ENCODE results near the gene ABCA9.

- TF ChIP-seq CTCF (IDR thresholded peaks at IDR 0.05), result no peak
- no peak for TF ChIP-seq SIN3A (IDR thresholded peaks at IDR 0.05; ENCODE audit: borderline replicate concordance, insufficient read depth, low read depth, low read length)
- TF ChIP-seq, protein P1, sequence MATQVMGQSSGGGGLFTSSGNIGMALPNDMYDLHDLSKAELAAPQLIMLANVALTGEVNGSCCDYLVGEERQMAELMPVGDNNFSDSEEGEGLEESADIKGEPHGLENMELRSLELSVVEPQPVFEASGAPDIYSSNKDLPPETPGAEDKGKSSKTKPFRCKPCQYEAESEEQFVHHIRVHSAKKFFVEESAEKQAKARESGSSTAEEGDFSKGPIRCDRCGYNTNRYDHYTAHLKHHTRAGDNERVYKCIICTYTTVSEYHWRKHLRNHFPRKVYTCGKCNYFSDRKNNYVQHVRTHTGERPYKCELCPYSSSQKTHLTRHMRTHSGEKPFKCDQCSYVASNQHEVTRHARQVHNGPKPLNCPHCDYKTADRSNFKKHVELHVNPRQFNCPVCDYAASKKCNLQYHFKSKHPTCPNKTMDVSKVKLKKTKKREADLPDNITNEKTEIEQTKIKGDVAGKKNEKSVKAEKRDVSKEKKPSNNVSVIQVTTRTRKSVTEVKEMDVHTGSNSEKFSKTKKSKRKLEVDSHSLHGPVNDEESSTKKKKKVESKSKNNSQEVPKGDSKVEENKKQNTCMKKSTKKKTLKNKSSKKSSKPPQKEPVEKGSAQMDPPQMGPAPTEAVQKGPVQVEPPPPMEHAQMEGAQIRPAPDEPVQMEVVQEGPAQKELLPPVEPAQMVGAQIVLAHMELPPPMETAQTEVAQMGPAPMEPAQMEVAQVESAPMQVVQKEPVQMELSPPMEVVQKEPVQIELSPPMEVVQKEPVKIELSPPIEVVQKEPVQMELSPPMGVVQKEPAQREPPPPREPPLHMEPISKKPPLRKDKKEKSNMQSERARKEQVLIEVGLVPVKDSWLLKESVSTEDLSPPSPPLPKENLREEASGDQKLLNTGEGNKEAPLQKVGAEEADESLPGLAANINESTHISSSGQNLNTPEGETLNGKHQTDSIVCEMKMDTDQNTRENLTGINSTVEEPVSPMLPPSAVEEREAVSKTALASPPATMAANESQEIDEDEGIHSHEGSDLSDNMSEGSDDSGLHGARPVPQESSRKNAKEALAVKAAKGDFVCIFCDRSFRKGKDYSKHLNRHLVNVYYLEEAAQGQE (IDR thresholded peaks at IDR 0.05; ENCODE audit: insufficient read depth in 1 of 2, low read depth in 2 of 2, low read length in 1 of 2), result no peak
Observed at GRCh38 chr17:68961214-68961882, 99.4 kb downstream of the ABCA9 start.
